WTC11 (cell line): ENCODE data around the gene RANBP3. TPM values are rescaled to one million over a fixed set of nuclear protein-coding genes. Genes with fewer than 3 reads are reported as not detected.

Experiments
- ATAC-seq: fragments of 200-7000 bp; cut with Tn5 transposase; 2 replicates; pipeline ENCODE4 v1.10.0; 2021; ENCODE audit warnings: mild to moderate bottlenecking, moderate library complexity
- CTCF ChIA-PET: fragments of 300-600 bp; sonication (Branson Sonifier 250); formaldehyde crosslinking; loops from one replicate; lab custom pipeline; 2021; ENCODE audit warnings: antibody characterized with exemption; lab: Charles Lee
- POLR2A ChIA-PET: fragments of 350-600 bp; sonication (Branson Sonifier 250); formaldehyde crosslinking; loops from one replicate; lab custom pipeline; 2021; ENCODE audit warnings: antibody characterized with exemption; lab: Charles Lee
- DNase-seq: peaks from one replicate; pipeline ENCODE4 v3.0.0; 2021; ENCODE audit warnings: low spot score
- H3K27ac Mint-ChIP-seq: 2 replicates; pipeline ENCODE4 v1.8.0; 2021; ENCODE audit warnings: mixed read lengths
- H3K27me3 Mint-ChIP-seq: 2 replicates; pipeline ENCODE4 v1.8.0; 2021; ENCODE audit warnings: low read depth, mild to moderate bottlenecking, moderate library complexity, mixed read lengths
- H3K36me3 Mint-ChIP-seq: 2 replicates; pipeline ENCODE4 v1.8.0; 2021; ENCODE audit warnings: mixed read lengths
- H3K4me1 Mint-ChIP-seq: 2 replicates; pipeline ENCODE4 v1.8.0; 2022; ENCODE audit warnings: mixed read lengths
- H3K4me3 Mint-ChIP-seq: 2 replicates; pipeline ENCODE4 v1.8.0; 2021; ENCODE audit warnings: mild to moderate bottlenecking, moderate library complexity, mixed read lengths
- H3K9me3 Mint-ChIP-seq: 2 replicates; pipeline ENCODE4 v1.8.0; 2021; ENCODE audit warnings: mixed read lengths
- ATF2 ChIP-seq: sonication (generic); formaldehyde crosslinking; IDR thresholded peaks from 2 replicates; pipeline ENCODE4 v1.8.1; 2022; ENCODE audit warnings: low read depth, missing genetic modification reagents, borderline replicate concordance
- CBFB ChIP-seq: sonication (generic); formaldehyde crosslinking; IDR thresholded peaks from 2 replicates; pipeline ENCODE4 v1.8.1; 2022; ENCODE audit warnings: mild to moderate bottlenecking, low read depth, missing genetic modification reagents
- E2F5 ChIP-seq: sonication (generic); formaldehyde crosslinking; IDR thresholded peaks from 2 replicates; pipeline ENCODE4 v1.8.1; 2022; ENCODE audit warnings: mild to moderate bottlenecking, moderate library complexity, missing genetic modification reagents
- ERG ChIP-seq: fragments of 250-450 bp; sonication (Bioruptor Pico); IDR thresholded peaks from 2 replicates; pipeline ENCODE4 v1.8.0; 2021; ENCODE audit warnings: mild to moderate bottlenecking
- FOXK1 ChIP-seq: sonication (generic); formaldehyde crosslinking; IDR thresholded peaks from 2 replicates; pipeline ENCODE4 v1.8.0; 2022; ENCODE audit warnings: mild to moderate bottlenecking, moderate library complexity, missing genetic modification reagents
- HMGA2 ChIP-seq: fragments of 250-450 bp; sonication (Bioruptor Pico); IDR thresholded peaks from 2 replicates; pipeline ENCODE4 v1.4.0; 2021; ENCODE audit warnings: mild to moderate bottlenecking, moderate library complexity
- IRF1 ChIP-seq: sonication (generic); formaldehyde crosslinking; IDR thresholded peaks from 2 replicates; pipeline ENCODE4 v1.8.0; 2023; ENCODE audit warnings: missing genetic modification reagents
- JAZF1 ChIP-seq: fragments of 250-450 bp; sonication (Bioruptor Pico); IDR thresholded peaks from 2 replicates; pipeline ENCODE4 v1.9.0; 2021; ENCODE audit warnings: moderate library complexity, mild to moderate bottlenecking, inconsistent platforms
- KAT7 ChIP-seq: sonication (generic); formaldehyde crosslinking; IDR thresholded peaks from 2 replicates; pipeline ENCODE4 v1.8.1; 2023; ENCODE audit warnings: missing genetic modification reagents, mild to moderate bottlenecking, borderline replicate concordance
- NR2C2 ChIP-seq: sonication (generic); formaldehyde crosslinking; IDR thresholded peaks from 2 replicates; pipeline ENCODE4 v1.8.0; 2022; ENCODE audit warnings: mild to moderate bottlenecking, missing genetic modification reagents
- RELA ChIP-seq: sonication (generic); formaldehyde crosslinking; IDR thresholded peaks from 2 replicates; pipeline ENCODE4 v1.8.1; 2022; ENCODE audit warnings: missing genetic modification reagents, mild to moderate bottlenecking, borderline replicate concordance
- RORB ChIP-seq: fragments of 250-450 bp; sonication (Bioruptor Pico); IDR thresholded peaks from 2 replicates; pipeline ENCODE4 v1.9.0; 2021; ENCODE audit warnings: mild to moderate bottlenecking
- SMAD3 ChIP-seq: sonication (generic); formaldehyde crosslinking; IDR thresholded peaks from 2 replicates; pipeline ENCODE4 v1.8.0; 2022; ENCODE audit warnings: missing genetic modification reagents, mild to moderate bottlenecking, borderline replicate concordance
- ZNF423 ChIP-seq: fragments of 250-450 bp; sonication (Bioruptor Pico); IDR thresholded peaks from 2 replicates; pipeline ENCODE4 v2.1.2; 2022; ENCODE audit warnings: mild to moderate bottlenecking, moderate library complexity
- ZNF425 ChIP-seq: fragments of 250-450 bp; sonication (Bioruptor Pico); conservative IDR thresholded peaks from 2 replicates; pipeline ENCODE4 v1.9.0; 2021; ENCODE audit warnings: mild to moderate bottlenecking
- total RNA-seq: library from RNA; stranded (reverse); gene quantifications from 3 replicates; pipeline ENCODE4 v1.2.3, GENCODE V29; 2021

Gene RANBP3
- total RNA-seq, 1 experiment from 2014 or later = 76.3 TPM

- POLR2A ChIA-PET = no interaction called here
- Mint-ChIP-seq H3K27ac (no peak overlapping the region), H3K4me3 (no peak overlapping the region), H3K27me3 (peaks cover 18% of the 10 kb centered on the region), H3K9me3 (no peaks in the 10 kb centered on the region), H3K4me1 (peaks cover 11% of the 10 kb centered on the region)
- DNase-seq (no peak), ATAC-seq (no peak)
- CTCF ChIA-PET = interaction anchor here (0.6 to 1.3 kb wide), 3 partner anchors 14 to 78 kb away, joined by 3 to 4 read pairs (median 3); partner anchors contain the start of gene NRTN
- TF ChIP-seq JAZF1 (CRISPR knock-in tag) (no peak), KAT7 (CRISPR knock-in tag) (no peak), FOXK1 (no peak), SMAD3 (no peak), ZNF425 (CRISPR knock-in tag) (no peak), CBFB (CRISPR knock-in tag) (no peak), ATF2 (no peak), RORB (no peak), RELA (CRISPR knock-in tag) (no peak), HMGA2 (CRISPR knock-in tag) (no peak), NR2C2 (CRISPR knock-in tag) (no peak), ERG (CRISPR knock-in tag) (no peak), E2F5 (CRISPR knock-in tag) (no peak), IRF1 (CRISPR knock-in tag) (no peak)
- TF ChIP-seq, all 79 proteins: peak for 0
- H3K36me3 Mint-ChIP-seq = no peaks in the 10 kb centered on the region
Observed at GRCh38 chr19:5882421-5882968, 95.4 kb downstream of the RANBP3 start.

- ATAC-seq = no peak
- H3K27ac Mint-ChIP-seq = no peak overlapping the region
- H3K4me1 Mint-ChIP-seq = peaks cover 11% of the 10 kb centered on the region
- DNase-seq = no peak
- ChIA-PET CTCF (interaction anchor here (1.3 to 4.1 kb wide), 2 partner anchors 77 to 78 kb away, joined by 4 to 21 read pairs; partner anchors contain the start of gene NRTN), POLR2A (no interaction called here)
- no peak for TF ChIP-seq ERG (CRISPR knock-in tag)
- peak; percentile 67; the same call in 1 of the 2 replicates for TF ChIP-seq ZNF423 (CRISPR knock-in tag)
- no peaks in the 10 kb centered on the region for H3K9me3 Mint-ChIP-seq
- H3K27me3 Mint-ChIP-seq = peaks cover 18% of the 10 kb centered on the region
- H3K36me3 Mint-ChIP-seq = no peaks in the 10 kb centered on the region
- no peak overlapping the region for H3K4me3 Mint-ChIP-seq
Observed at GRCh38 chr19:5881543-5882299, 96.2 kb downstream of the RANBP3 start.
